ENCODE measurements around the gene VPS37B. TPM values are rescaled to one million over a fixed set of nuclear protein-coding genes. Genes with fewer than 3 reads are reported as not detected.
A peak's percentile ranks its signal among the peaks of the same experiment; 100 is the strongest.

VPS37B gene
- total and polyA plus RNA-seq, 10 of the 15 experiments (the other 5 are each of a cell fraction or from before 2014, with no cell fraction given): 0.66 to 68.6 (median 39.6) TPM

DNA sequence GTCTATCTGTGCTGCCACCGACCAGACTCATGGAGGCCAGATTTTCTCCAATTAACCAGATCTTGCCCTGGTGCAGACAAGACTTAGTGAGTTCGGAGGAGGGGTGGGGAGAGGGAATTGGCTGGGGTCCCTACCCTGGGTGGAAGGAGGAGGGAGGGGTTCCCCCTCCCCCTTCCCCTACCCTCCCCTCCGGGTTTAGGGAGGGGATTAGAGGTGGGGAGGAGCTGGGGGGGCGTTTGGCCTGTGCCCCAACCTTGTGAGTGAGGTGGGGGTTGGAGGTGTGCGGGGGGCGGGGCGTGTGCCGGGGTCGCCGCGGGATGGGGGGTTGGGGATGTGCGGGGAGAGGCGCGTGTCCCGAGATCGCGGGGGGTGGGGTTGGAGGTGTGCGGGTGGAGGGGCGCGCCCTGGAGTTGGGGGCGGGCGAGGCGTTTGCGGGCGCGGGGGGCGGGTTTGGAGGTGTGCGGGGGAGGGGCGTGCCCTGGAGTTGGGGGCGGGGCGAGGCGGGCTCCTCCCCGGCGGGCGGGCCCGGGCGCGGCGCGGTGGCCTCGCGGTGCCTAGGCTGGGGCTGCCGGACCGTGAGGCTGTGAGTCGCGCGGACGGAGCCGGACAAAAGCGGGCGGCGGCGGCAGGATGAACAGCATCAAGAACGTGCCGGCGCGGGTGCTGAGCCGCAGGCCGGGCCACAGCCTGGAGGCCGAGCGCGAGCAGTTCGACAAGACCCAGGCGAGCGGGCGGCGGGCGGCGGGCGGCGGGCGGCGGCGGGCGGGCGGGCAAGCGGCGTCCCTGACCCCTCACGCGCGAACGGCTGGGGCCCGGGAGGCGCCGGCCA, 60.8 kb downstream of the VPS37B start, which contains the start of gene HIP1R:
HIP1R (plus strand) TSS at position 537 of the 829 bp plus-strand sequence; CDS start at position 631, 94 bp downstream.
- ChIA-PET CTCF (interaction anchor here (1.1 to 2.6 kb wide), 4 partner anchors 26 to 117 kb away, joined by 3 to 9 read pairs (median 6); no protein-coding TSS in a partner anchor), RAD21 (ENCODE audit: unreplicated experiment) (interaction anchor here (1.1 to 1.9 kb wide), 2 partner anchors 22 to 41 kb away, joined by 3 to 15 read pairs; no protein-coding TSS in a partner anchor), SMC1A (ENCODE audit: uncharacterized antibody, unreplicated experiment) (no interaction called here), POLR2A (no interaction called here)
- 2% methylated on average over 17 of the region's 85 CpGs for WGBS (ENCODE audit: insufficient coverage, insufficient replicate concordance, low lambda C conversion rate, missing lambda C conversion rate)
- Histone ChIP-seq H3K4me2 (ENCODE audit: control insufficient read depth, insufficient read depth) (peak within 1 kb of the TSS; percentile 64), H3K27ac (ENCODE audit: control insufficient read depth, insufficient read depth) (no peak within 1 kb of the TSS), H3K79me2 (ENCODE audit: control insufficient read depth, insufficient read depth, low read length) (no peaks in the 10 kb centered on the region), H4K20me1 (ENCODE audit: control insufficient read depth, insufficient read depth) (no peaks in the 10 kb centered on the region), H3K27me3 (replicated peaks in 1 of 2; ENCODE audit: control insufficient read depth in 2 of 2, insufficient read depth in 2 of 2, low read length in 1 of 2) (peaks cover 2 to 3% of the 10 kb centered on the region in 2 experiments; a peak in 2 of 4 replicates), H3K9me3 (replicated peaks; ENCODE audit: control insufficient read depth, insufficient read depth, low read length) (no peaks in the 10 kb centered on the region; the same call in 2 of the 3 replicates), H3K9ac (ENCODE audit: control insufficient read depth, insufficient read depth, low read length) (peak within 1 kb of the TSS; percentile 32; the same call in 1 of the 2 replicates), H3K36me3 (ENCODE audit: control insufficient read depth in 2 of 2, insufficient read depth in 2 of 2, low read length in 1 of 2) (no peaks in the 10 kb centered on the region), H3K4me3 (peak within 1 kb of the TSS; percentile 91), H2AFZ (ENCODE audit: control insufficient read depth, low read depth, low read length) (no peak within 1 kb of the TSS; the same call in 1 of the 2 replicates), H3K4me1 (ENCODE audit: control insufficient read depth, insufficient read depth, low read length) (peaks cover 7% of the 10 kb centered on the region)
- DNase-seq (ENCODE audit: low read depth, low spot score) (no peak), ATAC-seq (peak; percentile 67), FAIRE-seq (no peak)
- intact Hi-C loops (cut with micrococcal nuclease; ENCODE audit: unreplicated experiment) (loop anchor here (5.0 kb wide), 1 partner anchor 43 kb away; no protein-coding TSS in a partner anchor), in situ Hi-C loops (cut with MboI) (no loop called here)
- BruUV-seq (replicated peaks): no TSS peak
- TF ChIP-seq DPF2 (IDR thresholded peaks at IDR 0.05): no peak
- peak; percentile 37; the same call in 1 of the 2 replicates for TF ChIP-seq POLR2A (IDR thresholded peaks at IDR 0.05; ENCODE audit: low read depth, low read length)
- TF ChIP-seq NFYB (IDR thresholded peaks at IDR 0.05; ENCODE audit: insufficient read depth, low read depth, low read length): no peak
- TF ChIP-seq BHLHE40 (IDR thresholded peaks at IDR 0.05; ENCODE audit: borderline replicate concordance in 1 of 2, low read depth in 2 of 2, low read length in 1 of 2): peak in 1 of 2 experiments; percentile 56; a peak in 2 of 4 replicates

Data from GM12878 (cell line).